Left forelimb (tissue), 1 donor: ENCODE results near the gene GNA12.

Experiments
- DNase-seq: peaks from one replicate; pipeline ENCODE4 v3.0.0-alpha.2; 2018; ENCODE audit warnings: low spot score

GNA12 gene

DNA sequence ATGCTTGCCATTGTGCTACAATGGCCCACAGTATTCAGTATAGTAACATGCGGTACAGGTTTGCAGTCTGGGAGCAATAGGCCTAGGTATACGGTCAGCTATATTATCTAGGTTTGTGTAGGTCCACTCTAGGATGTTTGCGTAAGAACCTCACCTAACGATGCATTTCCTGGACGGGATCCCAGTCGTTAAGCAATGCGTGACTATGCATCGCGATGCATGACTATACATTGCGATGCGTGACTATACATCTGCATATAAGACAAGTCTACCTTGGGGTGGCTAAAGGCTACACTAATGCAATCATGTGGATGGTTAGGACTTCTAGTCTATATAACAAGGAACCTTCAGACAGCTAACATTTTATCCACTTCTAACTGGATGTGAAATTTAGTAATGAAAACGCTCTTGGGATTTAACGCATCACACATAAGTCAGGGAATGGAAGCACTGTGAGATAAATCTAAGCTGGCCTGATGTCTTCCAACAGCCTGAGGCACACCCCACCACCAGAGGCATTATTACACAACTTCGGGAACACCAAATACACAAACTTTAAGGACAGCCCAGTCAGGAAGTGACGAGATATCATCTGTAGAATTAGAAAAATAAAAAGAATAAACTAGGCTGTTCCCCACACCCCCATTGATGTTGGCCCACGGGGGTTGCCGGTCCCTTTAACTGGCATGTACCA, 9.2 kb downstream of the GNA12 start:
- DNase-seq, result no peak

- DNase-seq, result no peak
Observed at GRCh38 chr7:2833083-2833910, 10.8 kb downstream of the GNA12 start.

DNA sequence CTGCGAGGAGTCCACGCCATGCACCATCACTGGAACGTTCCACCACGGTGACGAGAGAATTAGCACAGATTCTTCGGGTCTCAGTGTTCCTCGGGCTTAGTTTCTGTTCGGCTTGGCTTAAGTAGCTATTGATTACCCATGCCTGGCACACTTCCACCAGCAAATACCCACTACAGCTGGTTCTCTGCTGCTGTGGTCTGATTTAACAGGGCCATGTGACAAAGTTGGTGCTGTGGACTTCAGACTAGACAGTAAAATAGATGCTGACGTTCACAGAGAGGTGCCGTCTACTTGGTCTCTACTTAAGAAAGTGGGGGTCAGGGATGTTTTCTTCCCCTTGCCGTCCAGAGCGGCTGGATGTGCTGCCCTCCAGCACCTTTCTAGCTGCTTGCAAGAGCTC, 11.6 kb downstream of the GNA12 start:
- DNase-seq, result no peak

DNA sequence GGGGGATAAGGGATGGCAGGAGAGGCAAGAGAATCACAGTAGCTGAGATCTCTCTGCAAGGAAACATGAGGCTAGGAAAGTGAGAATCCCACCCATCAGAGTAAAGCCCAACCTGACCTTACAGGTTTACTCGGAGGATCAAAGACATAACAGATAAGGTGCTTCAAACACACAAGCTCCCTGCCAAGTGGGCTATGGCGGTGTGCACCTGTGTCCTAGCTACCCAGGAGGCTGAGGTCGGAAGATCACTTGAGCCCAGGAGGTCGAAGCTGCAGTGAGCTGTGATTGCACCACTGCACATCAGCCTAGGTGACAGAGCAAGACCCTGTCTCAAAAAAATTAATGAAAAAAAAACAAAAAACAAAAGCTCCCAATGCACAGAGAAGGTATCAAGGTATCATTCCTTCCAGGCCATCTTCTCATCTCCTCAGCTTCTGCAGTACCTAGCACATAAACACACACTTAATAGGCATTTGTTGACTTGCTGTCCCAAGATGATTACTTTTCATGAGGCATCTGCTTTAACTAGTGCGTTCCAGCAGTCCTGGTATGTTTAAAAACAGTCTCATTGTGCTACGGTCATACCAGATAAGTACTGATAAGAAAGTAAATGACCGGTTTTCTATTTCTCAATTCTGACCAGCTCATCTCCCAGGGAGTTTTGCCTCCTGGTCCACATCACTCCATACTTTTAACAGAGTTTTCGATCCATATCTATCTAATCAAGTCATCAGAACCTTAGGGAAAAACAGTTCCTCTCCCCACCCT, 13.3 kb downstream of the GNA12 start:
- no peak for DNase-seq

GRCh38 chr7:2829040-2829439, 15.1 kb downstream of the GNA12 start:
- DNase-seq, result no peak

- DNase-seq, result no peak
Observed at GRCh38 chr7:2826771-2827170, 17.3 kb downstream of the GNA12 start.

DNA sequence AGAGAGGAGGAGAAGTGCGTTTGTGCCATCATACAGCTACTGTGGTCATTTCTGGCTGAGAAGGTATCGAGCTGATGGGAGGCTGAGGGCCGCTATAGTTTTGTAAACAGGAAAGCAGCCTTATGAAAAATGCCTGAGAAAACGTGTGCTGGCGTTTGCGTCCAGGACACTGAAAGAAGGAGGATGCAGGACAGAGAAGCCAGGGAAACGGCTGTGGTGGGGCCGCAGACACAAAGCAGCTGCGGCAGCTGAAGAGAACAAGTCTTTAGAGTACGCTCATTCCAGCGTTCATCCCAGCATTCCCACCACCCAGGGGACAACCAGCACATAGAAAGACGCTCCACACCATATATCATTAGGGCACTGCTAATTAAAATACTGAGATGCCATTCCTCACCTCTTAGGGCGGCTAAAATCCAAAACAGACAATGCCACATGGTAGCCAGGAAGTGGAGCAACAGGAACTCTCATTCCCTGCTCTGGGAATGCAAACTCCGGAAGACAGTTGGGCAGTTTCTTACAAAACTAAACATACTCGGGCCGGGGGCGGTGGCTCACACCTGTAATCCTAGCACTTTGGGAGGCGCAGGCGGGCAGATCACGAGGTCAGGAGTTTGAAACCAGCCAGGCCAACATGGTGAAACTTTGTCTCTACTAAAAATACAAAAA, 18.4 kb downstream of the GNA12 start:
- DNase-seq, result no peak

- DNase-seq, result no peak
Observed at GRCh38 chr7:2824678-2825461, 19.2 kb downstream of the GNA12 start.

DNA sequence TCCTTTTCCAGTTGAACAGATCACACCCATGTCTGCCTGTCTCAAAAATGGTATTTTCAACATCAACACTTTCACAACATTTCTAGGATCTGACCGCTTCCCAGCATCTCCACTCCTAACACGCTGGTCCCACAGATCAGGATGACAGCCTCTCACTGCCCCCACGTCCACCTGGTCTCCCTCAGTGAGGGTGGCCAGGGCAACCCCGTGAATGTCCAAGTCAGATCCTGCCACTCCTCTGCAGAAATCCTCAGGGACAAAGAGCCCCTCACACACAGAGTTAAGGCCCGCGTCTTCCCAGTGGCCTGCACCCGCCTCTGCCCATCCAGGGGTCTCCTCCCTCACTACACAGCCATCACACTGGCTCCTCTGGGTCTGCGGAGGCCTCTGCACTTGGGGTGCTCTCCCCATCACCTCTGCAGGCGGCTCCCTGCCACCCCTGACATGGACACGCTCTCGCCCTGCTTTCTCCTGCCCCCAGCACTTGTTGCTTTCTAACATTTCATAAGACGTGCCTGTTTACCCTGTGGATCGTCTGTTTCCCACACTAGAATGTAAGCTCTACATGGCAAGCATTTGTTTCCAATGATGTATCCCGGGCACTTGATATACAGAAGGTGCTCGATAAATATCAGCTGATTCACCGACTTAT, 20.0 kb downstream of the GNA12 start:
- no peak for DNase-seq

DNA sequence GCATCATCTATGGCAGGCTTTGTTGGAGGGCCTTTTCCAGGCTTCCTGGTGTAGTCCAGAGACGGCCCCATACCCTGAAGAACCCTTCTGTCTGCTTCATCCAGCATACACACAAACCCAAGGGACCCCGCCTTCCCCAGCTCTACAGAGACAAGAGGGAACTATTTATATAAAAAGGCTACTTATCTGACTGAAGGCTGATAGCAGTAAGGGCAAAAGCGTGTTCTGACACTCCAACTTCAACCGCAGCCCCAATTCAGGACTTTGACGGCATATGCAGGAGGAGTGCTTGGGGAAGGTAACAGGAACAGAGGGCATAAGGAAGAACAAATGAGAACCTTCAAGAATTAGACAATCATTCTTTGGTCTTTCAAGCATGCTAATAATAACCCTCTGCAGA, 21.0 kb downstream of the GNA12 start:
- DNase-seq, result no peak

DNA sequence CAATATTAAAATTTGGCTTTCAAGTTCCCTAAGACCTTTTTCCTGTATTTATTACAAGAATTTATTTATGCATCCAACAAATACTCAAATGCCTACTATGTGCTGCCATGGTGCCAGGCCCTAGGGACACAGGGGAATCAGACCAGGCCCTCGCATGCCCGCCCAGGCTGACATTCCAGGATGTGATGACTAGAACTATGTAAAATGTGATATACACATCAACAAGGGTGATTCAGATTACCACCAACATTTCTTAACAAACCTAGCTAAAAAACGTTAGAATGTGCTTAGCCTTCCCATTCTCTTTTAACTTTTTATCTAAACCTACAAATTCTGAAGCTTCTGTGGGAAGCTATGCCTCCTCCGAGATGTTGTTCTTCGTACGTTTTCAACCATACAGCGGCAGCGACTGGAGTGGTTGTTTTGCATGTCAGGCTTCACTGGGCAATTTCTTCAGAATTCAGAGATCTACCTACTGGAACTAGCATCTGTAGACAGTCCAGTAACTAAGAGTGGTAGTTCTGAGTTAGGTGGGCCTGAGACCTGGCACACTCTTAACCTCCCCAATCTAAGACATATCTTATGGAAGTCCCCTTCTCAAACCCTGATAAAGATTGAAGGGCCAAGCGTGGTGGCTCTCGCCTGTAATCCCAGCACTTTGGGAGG, 22.1 kb downstream of the GNA12 start:
- DNase-seq, result peak; percentile 44

DNA sequence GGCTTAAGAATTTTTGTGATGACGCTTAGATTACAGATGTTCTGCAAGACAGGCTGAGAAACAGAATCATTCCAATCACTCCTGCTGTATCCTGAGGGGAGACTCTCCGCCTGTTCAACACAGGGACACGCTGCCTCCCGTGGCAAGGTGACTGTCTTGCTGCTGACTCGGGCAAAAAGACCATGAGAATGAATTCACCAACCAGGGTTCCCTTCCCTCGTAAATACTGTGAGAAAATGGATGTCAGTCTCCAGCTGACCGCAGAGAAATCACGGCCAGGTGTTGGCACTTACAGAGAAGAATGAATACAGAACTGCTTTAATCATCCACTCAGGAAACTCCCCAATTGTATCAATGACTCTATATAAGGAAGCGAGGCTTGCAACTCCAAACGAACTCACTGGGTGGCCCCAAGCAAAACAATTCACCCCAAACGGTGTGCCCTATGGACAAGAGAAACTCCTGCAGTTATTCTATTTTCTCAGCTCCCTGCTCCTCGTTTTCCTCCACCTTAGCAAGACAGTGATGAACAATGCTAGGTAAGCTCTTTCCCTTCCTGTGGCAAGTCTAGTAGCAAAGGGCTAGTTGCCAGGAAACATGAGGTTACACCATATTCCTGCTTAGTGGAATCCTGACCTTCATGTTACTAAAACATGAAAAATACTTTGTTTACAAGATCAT, 22.8 kb downstream of the GNA12 start:
- DNase-seq, result peak; percentile 40

DNA sequence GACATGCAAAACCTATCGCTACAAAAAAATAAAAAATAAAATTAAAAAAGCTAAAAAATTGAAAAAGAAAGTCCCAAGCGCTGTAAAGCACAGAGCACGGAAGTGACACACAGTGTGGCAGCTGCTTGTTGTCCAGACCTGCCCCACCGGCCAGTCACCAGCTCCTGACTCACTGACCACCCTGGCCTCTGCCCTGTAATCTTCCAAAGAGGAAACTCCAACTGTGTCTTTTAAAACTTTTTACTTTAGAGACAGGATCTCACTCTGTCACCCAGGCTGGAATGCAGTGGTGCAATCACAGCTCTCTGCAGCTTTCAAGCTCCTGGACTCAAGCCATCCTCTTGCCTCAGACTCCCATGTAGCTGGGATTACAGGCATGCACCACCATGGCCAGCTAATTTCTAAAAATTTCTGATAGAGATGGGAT, 23.6 kb downstream of the GNA12 start:
- peak; percentile 45 for DNase-seq

GRCh38 chr7:2819954-2820397, 24.1 kb downstream of the GNA12 start:
- peak; percentile 23 for DNase-seq

- no peak for DNase-seq
Observed at GRCh38 chr7:2819161-2819953, 24.8 kb downstream of the GNA12 start.

DNA sequence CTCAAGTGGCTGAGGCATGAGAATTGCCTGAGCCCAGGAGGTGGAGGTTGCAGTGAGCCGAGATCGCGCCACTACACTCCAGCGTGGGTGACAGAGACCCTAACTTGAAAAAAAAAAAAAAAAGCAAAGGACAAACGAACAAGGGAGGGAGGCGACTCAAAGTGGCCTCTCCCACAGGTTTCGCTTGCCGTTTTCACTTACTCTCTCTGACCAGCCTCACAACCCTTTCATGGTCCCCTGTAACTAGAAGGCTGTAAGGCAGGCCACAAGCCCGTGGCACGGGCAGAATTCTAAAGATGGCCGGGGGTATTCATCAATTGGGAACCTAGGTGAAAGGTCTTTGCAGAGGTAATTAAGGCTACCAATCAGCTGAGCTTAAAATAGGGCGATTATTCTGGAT, 25.5 kb downstream of the GNA12 start:
- DNase-seq, result no peak

DNA sequence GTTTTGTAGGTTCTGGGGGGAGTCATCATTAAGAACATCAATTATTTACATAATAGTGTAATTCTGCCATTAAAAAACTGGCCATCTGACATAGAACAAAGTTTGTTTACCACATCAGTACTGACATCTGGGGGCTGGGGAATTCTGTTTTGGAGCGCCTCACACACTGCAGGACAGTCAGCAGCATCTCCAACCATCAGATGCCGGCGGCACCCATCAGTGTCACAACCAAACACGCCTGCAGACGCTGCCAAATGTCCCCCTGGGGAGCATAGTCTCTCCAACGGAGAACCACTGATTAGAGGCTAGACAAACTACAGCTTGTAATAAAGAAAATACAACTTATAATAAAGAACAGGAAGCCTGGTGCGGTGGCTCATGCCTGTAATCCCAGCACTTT, 26.0 kb downstream of the GNA12 start:
- no peak for DNase-seq

GRCh38 chr7:2817456-2817855, 26.7 kb downstream of the GNA12 start:
- DNase-seq, result no peak

DNA sequence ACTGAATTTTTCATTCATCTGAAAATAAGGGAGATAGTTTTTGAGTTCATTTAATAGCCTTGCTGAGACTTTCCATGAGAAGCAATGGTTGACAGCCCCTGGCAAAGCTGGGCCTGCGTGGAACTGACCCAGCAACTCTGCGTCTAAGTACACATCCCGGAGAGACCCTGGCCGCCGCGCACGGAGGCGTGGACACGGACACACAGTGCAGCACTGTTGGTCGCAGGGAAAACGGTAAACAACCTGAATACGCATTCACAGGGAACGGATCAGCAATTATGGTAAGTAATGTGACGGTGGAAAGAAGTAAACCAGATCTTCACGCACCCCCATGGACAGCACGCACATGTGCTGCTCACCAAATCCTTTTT, 28.2 kb downstream of the GNA12 start:
- peak; percentile 51 for DNase-seq
